ENCODE data around the gene CAMTA1.
"Not testable (repeated sequence)": the region's sequence is repeated elsewhere in the genome, so short reads cannot be mapped to it uniquely, and the experiment has no call there.

The CAMTA1 gene

GRCh38 chr1:7404046-7404742 lies 618.9 kb downstream of the CAMTA1 start:
- DNase-seq, result no peak

DNA sequence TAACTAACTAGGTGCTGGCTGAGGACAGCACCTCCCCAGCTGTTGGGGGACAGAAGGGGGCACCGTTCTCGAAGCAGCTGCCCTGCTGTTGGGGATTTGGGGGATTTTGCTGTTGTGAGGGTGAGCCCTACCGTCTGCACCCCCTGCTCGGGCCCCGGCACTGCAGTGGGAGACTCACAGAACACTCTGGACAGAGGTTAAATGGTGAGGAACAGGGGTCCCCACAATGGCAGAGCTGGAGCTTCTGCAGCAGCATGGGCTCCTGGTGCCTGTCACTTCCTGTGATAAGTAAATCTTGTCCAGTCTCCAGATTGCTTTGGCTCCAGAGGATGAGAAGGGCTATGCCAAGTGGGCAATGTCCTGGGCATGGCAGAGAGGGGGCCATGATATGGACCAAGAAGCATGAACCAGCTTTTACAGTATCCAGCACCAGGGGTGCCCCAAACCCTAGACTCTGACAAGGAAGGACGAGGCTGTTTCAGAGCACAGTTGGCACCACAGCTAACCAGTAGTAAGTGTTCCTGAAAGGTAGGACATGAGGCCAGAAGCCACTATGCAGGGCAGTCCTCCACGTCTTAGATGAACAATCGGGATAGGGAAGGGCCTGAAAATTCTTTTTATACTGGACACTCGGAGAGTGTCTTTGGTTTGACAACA lies 620.7 kb downstream of the CAMTA1 start:
- no peak for DNase-seq

DNA sequence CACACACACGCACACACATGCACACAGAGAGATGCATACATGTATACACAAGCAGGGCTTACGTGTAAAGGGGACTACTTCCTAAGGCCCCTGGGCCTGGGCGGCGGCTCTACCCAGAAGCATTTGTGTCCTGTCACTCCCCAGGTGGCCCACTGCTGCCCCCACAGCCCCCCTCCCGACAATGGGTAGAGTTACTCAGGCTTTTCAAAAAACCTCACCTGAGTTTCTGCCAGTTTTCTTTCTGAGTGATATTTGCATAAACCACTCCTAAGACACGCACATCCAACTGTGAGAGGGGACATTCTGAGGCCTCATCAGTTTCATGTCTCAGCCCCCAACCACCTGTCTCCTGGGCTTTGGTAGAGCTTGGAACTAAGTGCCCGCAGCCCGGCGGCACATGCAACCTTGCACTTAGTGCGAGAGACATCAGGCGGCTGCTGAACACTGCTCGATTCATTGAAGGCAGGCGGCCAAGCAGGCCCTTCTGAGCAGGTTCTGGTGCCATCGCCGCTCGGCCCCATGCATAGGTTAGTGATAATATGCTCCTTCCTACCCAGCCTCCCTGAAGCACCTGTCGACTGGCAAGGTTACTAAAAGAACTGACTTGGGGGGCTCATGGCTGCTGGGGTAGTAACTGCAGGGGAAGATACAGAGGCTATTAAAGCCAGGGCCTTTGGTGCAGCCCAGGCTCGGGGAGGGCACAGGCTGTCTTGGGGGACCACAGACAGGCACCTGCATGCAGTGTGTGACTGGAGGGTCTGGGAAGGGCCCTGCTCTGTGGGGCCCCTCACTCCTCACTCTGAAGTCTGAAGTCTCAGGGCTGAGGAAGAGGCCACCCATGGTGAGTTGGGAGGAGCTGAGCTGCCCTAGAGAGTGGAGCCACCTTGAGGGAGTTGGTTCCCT lies 621.6 kb downstream of the CAMTA1 start:
- DNase-seq, result peak; percentile 56

- DNase-seq, result no peak
Observed at GRCh38 chr1:7407544-7407895, 622.3 kb downstream of the CAMTA1 start.

GRCh38 chr1:7407980-7408770 lies 622.9 kb downstream of the CAMTA1 start:
- no peak for DNase-seq

DNA sequence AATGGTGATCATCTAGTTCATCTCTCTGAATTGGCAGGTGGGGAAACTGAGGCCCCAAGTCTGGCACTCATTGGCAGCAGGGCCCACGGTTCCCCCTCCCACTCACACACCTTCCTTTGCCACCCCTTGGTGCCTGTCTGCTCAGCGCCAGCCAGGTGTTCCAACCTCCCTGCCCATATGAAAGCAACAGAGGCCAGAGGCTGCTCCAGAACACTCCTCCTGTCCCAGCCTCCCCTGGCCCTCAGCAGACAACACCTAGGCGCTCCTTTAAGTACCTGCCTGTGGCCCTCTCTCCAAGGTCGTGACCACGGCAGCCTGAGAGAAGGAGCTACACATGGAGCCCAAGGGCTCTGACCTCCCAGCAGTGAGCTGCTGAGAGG lies 623.5 kb downstream of the CAMTA1 start:
- DNase-seq, result no peak

DNA sequence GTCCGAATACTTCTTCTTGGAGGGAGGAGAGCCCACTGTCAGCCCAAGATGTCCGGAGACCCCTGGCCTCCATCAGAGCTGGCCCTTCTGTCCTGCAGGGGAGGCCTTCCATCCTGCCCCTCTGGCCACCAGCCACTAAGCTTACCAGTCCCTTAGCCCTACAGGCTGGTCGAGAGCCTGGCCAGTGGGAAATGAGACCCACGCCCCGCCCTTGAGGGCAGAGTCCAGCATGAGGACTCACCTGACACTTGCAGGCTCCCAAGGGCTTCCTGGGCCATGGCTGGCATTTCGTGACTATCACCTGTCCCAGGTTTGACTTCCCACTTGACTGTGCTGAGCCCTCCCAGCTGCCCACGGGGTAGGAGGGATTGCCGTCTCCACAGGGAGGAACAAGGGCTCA lies 624.0 kb downstream of the CAMTA1 start:
- DNase-seq, result no peak

DNA sequence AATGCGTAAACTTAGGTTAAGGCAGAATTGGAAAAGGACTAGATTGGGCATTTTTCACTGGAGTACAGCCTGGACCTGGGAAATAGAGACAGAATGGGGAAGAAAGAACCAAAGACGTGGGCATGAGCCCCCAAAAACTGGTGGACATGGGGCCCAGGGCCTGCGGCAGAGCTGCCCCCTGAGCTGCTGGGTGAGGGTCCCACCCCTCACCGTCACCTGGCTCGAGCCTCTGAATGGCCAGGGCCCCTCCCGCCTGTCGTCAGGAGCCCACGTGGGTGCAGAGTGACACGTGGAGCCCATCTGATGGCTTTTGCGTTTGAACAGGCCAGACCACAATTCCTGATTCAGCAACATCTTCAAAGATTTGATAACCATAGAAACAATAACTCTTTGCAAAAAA lies 624.9 kb downstream of the CAMTA1 start:
- no peak for DNase-seq

- not testable (repeated sequence) for DNase-seq
Observed at GRCh38 chr1:7417618-7418017, 632.4 kb downstream of the CAMTA1 start.

DNA sequence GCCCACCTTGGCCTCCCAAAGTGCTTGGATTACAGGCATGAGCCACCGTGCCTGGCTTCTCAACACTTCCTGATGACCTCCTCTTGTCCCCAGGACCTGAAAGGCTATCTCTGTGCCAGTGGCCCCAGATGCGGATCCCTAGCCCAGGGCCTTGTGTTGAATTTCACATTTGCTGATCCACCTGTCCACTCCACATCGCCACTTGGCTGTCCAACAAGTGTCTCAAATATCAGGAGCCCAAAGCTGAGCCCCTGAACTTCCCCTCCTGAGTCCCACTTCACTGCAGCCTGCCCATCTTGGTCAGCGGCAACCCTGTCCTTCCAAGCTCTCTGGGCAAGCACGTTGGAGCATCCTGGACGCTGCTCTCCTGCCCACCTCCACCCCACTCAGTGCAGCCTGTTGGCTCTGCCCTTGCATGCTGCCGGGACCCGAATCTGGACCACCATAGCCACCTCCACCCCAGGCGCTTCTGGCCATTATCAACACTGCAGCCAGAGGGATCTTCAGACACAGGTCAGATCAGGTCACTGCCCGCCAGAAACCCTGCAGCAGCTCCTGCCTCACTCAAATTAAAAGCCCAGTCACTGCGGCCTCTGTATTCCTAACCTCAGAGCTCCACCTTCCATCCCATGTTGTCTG lies 633.3 kb downstream of the CAMTA1 start:
- DNase-seq, result no peak

DNA sequence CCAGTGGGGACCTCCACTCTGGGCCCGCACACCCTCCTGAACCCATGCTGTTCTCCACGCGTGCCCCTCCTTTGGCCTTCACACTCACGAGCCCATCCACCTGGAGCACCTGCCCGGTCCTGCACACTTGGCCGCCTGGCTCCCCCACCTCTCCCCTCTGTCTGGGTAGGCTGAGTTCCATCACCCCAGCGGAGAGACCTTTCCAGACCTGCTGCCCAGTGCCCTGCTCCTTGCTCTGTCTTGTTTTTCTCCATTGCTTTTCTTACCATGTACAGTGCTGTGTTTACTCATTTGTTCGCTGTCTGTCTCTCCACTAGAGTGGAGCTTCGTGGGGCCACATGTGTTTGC lies 634.8 kb downstream of the CAMTA1 start:
- DNase-seq, result no peak

GRCh38 chr1:7420470-7421100 lies 635.3 kb downstream of the CAMTA1 start:
- DNase-seq, result no peak

GRCh38 chr1:7421471-7422075 lies 636.3 kb downstream of the CAMTA1 start:
- no peak for DNase-seq

GRCh38 chr1:7422081-7422480 lies 636.8 kb downstream of the CAMTA1 start:
- no peak for DNase-seq

GRCh38 chr1:7422561-7422960 lies 637.3 kb downstream of the CAMTA1 start:
- DNase-seq, result no peak

DNA sequence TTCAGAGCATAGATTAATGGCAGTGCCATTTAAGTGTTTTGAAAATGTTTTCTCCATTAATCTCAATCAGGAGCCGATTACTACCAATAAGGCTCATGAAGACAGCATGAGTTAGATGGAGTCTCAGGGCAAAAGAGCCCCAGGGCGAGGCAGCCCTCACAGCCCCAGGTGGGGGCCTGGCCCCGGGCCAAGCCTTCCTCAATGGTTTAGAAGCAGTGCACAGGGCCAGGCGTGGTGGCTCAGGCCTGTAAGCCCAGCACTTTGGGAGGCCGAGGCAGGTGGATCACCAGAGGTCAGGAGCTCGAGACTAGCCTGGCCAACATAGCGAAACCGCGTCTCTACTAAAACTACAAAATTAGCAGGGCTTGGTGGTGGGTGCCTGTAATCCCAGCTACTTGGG lies 637.7 kb downstream of the CAMTA1 start:
- no peak for DNase-seq

DNA sequence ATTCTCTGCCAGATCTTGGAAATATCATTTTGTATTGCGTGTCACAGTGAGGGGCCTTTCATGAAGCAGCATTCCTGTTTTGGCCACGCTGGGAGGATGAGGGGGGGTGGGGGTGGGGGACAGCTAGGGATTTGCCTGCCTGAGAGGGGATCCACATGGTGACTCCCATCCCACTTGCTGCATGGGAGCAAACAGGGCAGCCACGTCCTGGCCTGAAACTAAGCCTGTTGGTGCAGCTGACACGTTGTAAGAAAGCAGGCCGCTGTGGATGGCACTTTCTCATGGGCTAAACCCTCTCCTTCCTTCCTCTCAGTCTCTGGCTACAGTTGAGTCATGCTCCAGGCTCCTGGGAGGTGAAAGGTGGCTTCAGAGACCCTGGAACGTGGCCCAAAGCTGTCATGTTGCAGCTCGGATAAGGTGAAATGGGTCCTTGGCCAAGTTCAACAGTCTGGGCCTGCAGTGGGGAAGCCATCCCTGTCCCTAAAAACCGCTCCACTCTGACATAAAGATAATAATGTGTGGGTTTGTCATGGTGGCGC lies 639.2 kb downstream of the CAMTA1 start:
- DNase-seq, result no peak

DNA sequence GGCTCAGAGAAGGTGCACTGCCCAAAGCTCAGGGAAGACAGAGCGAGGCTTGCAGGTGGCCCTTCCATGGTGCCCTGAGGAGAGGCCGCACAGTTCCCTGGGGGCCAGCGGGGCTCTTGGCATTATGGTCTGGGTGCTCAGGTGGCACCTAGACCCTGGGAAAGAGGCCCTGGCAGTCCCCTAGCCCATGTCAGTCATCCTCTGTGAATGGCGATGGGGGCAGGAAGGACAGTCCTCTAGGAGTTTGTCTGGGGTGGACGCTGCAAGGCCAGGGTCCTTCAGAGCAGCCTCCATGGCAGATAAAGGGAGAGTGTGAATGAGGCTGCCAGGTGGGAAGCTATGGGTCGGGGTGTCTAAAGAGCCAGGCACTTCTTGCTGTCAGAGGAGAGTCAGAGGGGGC lies 640.0 kb downstream of the CAMTA1 start:
- no peak for DNase-seq

- DNase-seq, result no peak
Observed at GRCh38 chr1:7425771-7426170, 640.5 kb downstream of the CAMTA1 start.

DNA sequence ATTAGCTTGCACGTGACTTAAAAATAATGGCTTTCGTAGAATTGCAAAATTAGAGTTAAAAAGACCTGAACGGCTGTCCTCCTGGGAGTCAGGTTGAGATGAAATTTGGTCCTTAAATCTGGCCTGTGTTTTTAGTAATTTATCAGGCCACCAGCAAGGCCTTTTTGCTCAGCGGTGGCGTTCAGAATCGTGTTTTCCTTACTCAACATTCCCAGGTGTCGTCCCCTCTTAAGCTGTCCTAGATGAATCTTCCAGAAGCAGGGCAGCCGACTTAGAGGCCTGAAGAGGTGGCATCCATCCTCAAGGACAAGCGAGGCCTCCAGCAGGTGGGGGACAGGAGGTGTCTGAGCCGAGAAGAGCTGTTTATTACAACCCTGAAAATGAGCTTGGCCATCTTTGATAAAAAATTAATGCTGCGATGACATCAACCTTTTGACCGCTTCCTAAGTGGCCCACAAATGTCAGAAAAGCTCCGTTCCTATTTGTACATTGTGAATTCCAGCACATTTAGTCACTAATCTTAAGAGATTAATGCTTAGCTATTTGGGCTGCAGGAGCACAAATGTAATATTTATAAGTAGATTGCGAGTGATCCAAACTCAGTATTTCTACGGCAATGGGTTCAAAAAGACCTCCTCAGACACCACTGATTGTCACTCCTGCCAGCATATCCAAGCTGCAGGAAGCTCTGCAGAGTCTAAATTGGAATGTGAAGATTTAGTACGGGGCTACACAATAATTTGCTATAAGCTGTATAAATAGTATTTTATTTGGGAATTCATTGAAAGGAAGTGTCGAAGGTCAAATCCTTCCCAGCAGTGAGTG lies 641.7 kb downstream of the CAMTA1 start:
- DNase-seq, result no peak

Measured in NCI-H526 treated with DMSO at 0.1 percent for 48 hours (cell line).